Measurements from ENCODE around the gene CD101. TPM values are rescaled to one million over a fixed set of nuclear protein-coding genes. Genes with fewer than 3 reads are reported as not detected.

CD101 gene
- total RNA-seq, 1 experiment from 2014 or later: 1.2 TPM

- no peak for TF ChIP-seq REST (IDR thresholded peaks at IDR 0.05; ENCODE audit: low read depth)
- no peak for TF ChIP-seq ELF1 (IDR thresholded peaks at IDR 0.05; ENCODE audit: borderline replicate concordance, low read depth)
Measured at GRCh38 chr1:117009132-117009531, 7.6 kb downstream of the CD101 start (continued).

GRCh38 chr1:117010310-117010969, 8.9 kb downstream of the CD101 start:
- no TSS peak for BruUV-seq (replicated peaks)
- intact Hi-C loops (cut with micrococcal nuclease): no loop called here
- DNase-seq (ENCODE audit: low read depth, low spot score) (no peak), ATAC-seq (no peak)
- Histone ChIP-seq H3K9me2 (ENCODE audit: insufficient read depth) (no peaks in the 10 kb centered on the region), H3K9ac (ENCODE audit: low read length) (no peak overlapping the region), H3K36me3 (ENCODE audit: control insufficient read depth in 1 of 2, insufficient read depth in 2 of 2, low read length in 2 of 2) (no peaks in the 10 kb centered on the region), H3K27ac (ENCODE audit: low read depth, low read length) (no peak overlapping the region), H3K79me2 (ENCODE audit: insufficient read depth, low read length) (no peaks in the 10 kb centered on the region), H3K4me1 (ENCODE audit: control insufficient read depth in 1 of 2, insufficient read depth in 2 of 2, low read length in 2 of 2) (no peaks in the 10 kb centered on the region), H4K20me1 (ENCODE audit: insufficient read depth) (no peaks in the 10 kb centered on the region), H3K9me3 (ENCODE audit: control insufficient read depth in 1 of 2, insufficient read depth in 1 of 2, low read depth in 1 of 2, low read length in 2 of 2) (no peaks in the 10 kb centered on the region), H3K27me3 (ENCODE audit: insufficient read depth, low read length) (no peaks in the 10 kb centered on the region), H3K4me3 (replicated peaks in 1 of 2; ENCODE audit: low read depth in 1 of 2, low read length in 2 of 2) (no peak overlapping the region), H3K4me2 (ENCODE audit: low read length) (no peak overlapping the region), H2AFZ (ENCODE audit: low read depth, low read length, poor library complexity, severe bottlenecking) (no peak overlapping the region)
- TF ChIP-seq MAX (IDR thresholded peaks at IDR 0.05): no peak
- no peak for TF ChIP-seq SP1 (IDR thresholded peaks at IDR 0.05; ENCODE audit: low read depth)
- TF ChIP-seq SIN3A (IDR thresholded peaks at IDR 0.05; ENCODE audit: low read depth): no peak
- TF ChIP-seq YY1 (IDR thresholded peaks at IDR 0.05; ENCODE audit: extremely low read depth, insufficient replicate concordance, low read depth, low read length): no peak
- TF ChIP-seq EZH2 (IDR thresholded peaks at IDR 0.05): no peak
- no peak for TF ChIP-seq ATF3 (IDR thresholded peaks at IDR 0.05)
- no peak for TF ChIP-seq ELF1 (IDR thresholded peaks at IDR 0.05; ENCODE audit: borderline replicate concordance, low read depth)
- no peak for TF ChIP-seq JUND (IDR thresholded peaks at IDR 0.05)
- POLR2A ChIA-PET: no interaction called here
- RAD21 ChIA-PET (ENCODE audit: low non-redundant PET in 1 of 2, low total read pairs in 2 of 2, uncharacterized antibody in 2 of 2, unreplicated experiment in 2 of 2): no interaction called here
- CTCF ChIA-PET: interaction anchor here (1.5 kb wide), 1 partner anchor 75 kb away, joined by 3 read pairs; no protein-coding TSS in a partner anchor
